K562 (cell line): ENCODE measurements around the gene SPHK2. TPM values are rescaled to one million over a fixed set of nuclear protein-coding genes. Genes with fewer than 3 reads are reported as not detected.

Experiments used
- ATF1 ChIP-seq, 2 experiments: fragments of 450-650 bp in 1 of 2; IDR thresholded peaks; 2 replicates each; pipeline ENCODE4 v1.6.1; 2016; ENCODE audit warnings: missing compliant biosample characterization in 1 of 2, missing genetic modification characterization in 1 of 2
- CHD1 ChIP-seq: fragments of 200-600 bp; sonication (generic); IDR thresholded peaks from one replicate; pipeline ENCODE4 v1.6.1; 2012; ENCODE audit warnings: mild to moderate bottlenecking, moderate library complexity, low read length, inconsistent platforms
- ELF2 ChIP-seq: fragments of 250-450 bp; sonication (Bioruptor Pico); IDR thresholded peaks from 2 replicates; pipeline ENCODE4 v1.5.0; 2021; ENCODE audit warnings: mild to moderate bottlenecking
- FIP1L1 ChIP-seq: fragments of 200-400 bp; formaldehyde crosslinking; IDR thresholded peaks from 2 replicates; pipeline ENCODE4 v1.6.1; 2018; ENCODE audit warnings: mild to moderate bottlenecking, low read depth, low read length; ENCODE audit not compliant: poor library complexity, severe bottlenecking
- L3MBTL2 ChIP-seq: fragments of 450-650 bp; IDR thresholded peaks from 2 replicates; pipeline ENCODE4 v1.6.1; 2016; ENCODE audit warnings: mild to moderate bottlenecking, moderate library complexity
- NFYB ChIP-seq: IDR thresholded peaks from 2 replicates; pipeline ENCODE4 v1.6.1; 2011; ENCODE audit warnings: mild to moderate bottlenecking, moderate library complexity; ENCODE audit not compliant: insufficient read length; ENCODE audit errors: extremely low read depth
- PHF21A ChIP-seq: fragments of 450-650 bp; IDR thresholded peaks from 2 replicates; pipeline ENCODE4 v1.6.1; 2017; ENCODE audit warnings: low read depth, borderline replicate concordance
- RB1 ChIP-seq: fragments of 450-650 bp; IDR thresholded peaks from 2 replicates; pipeline ENCODE4 v1.6.1; 2017; ENCODE audit warnings: low read depth, mild to moderate bottlenecking
- RBFOX2 ChIP-seq: fragments of 200-400 bp; formaldehyde crosslinking; IDR thresholded peaks from 2 replicates; pipeline ENCODE4 v1.6.1; 2017; ENCODE audit warnings: low read depth, mild to moderate bottlenecking, low read length, moderate library complexity
- STAT5A ChIP-seq: IDR thresholded peaks from 2 replicates; pipeline ENCODE4 v1.6.1; 2012; ENCODE audit warnings: low read length, inconsistent platforms, borderline replicate concordance
- TEAD1 ChIP-seq, 2 experiments: fragments of 450-650 bp in 1 of 2; sonication (generic) in 1 of 2; formaldehyde crosslinking; IDR thresholded peaks; 2 replicates each; pipeline versions ENCODE4 v1.4.0 to v1.8.0; 2020 to 2022; ENCODE audit warnings: mild to moderate bottlenecking in 2 of 2, missing genetic modification reagents in 1 of 2
- ZBTB17 ChIP-seq: fragments of 450-650 bp; formaldehyde crosslinking; IDR thresholded peaks from 2 replicates; pipeline ENCODE4 v1.4.0; 2020; ENCODE audit warnings: mild to moderate bottlenecking
- ZBTB8A ChIP-seq: fragments of 450-650 bp; IDR thresholded peaks from 2 replicates; pipeline ENCODE4 v1.6.1; 2018; ENCODE audit warnings: mild to moderate bottlenecking, moderate library complexity; ENCODE audit not compliant: partially characterized antibody
- ZNF263 ChIP-seq: sonication (generic); formaldehyde crosslinking; IDR thresholded peaks from 2 replicates; pipeline ENCODE4 v1.8.0; 2022; ENCODE audit warnings: mild to moderate bottlenecking, missing genetic modification reagents, borderline replicate concordance
- ZNF551 ChIP-seq: fragments of 250-450 bp; sonication (Bioruptor Pico); IDR thresholded peaks from 2 replicates; pipeline ENCODE4 v1.5.0; 2021; ENCODE audit warnings: mild to moderate bottlenecking, moderate library complexity
- ZNF77 ChIP-seq: fragments of 250-450 bp; sonication (Bioruptor Pico); IDR thresholded peaks from 2 replicates; pipeline ENCODE4 v1.5.0; 2020
- polyA plus RNA-seq, 8 experiments: library from polyadenylated mRNA; depleted of rRNA in 4 of 8; stranded (reverse) in 5 of 8; unstranded in 3 of 8; fragments of >200 nt; fragmentation: Nextera tagmentation in 2 of 8; fragmentation: Illumina TruSeq in 1 of 8; extraction: Ambion mirVana in 2 of 8; extraction: Trizol in 1 of 8; gene quantifications; 2 replicates each; pipeline versions ENCODE4 v1.2.1 to v1.2.3, GENCODE V29; 2011 to 2014; ENCODE audit warnings: inconsistent platforms in 1 of 8, missing spikeins in 1 of 8
- total RNA-seq, 7 experiments: library from RNA; depleted of rRNA in 6 of 7; stranded (reverse); fragments of >200 nt in 6 of 7; fragmentation: Illumina TruSeq in 2 of 7; extraction: Trizol in 2 of 7; gene quantifications; 2 replicates each; pipeline versions ENCODE4 v1.2.1 to v1.2.3, GENCODE V29; 2011 to 2021; ENCODE audit warnings: low replicate concordance in 1 of 7
- TF ChIP-seq, protein P1 (sequence below): conservative IDR thresholded peaks from 2 replicates; pipeline ENCODE4 v1.6.1; 2011; ENCODE audit warnings: low read depth, mild to moderate bottlenecking, low read length; ENCODE audit not compliant: control insufficient read depth
- TF ChIP-seq, protein P2 (sequence below): fragments of 450-650 bp; formaldehyde crosslinking; IDR thresholded peaks from 2 replicates; pipeline ENCODE4 v1.4.0; 2020; ENCODE audit warnings: mild to moderate bottlenecking, moderate library complexity
- TF ChIP-seq, protein P3 (sequence below), 2 experiments: fragments of 450-650 bp in 1 of 2; IDR thresholded peaks; 2 replicates each; pipeline ENCODE4 v1.6.1; 2011 to 2017; ENCODE audit warnings: low read depth in 2 of 2, antibody characterized with exemption in 1 of 2, borderline replicate concordance in 1 of 2, low read length in 1 of 2, mild to moderate bottlenecking in 1 of 2, mixed read lengths in 1 of 2; ENCODE audit not compliant: control insufficient read depth in 1 of 2
- TF ChIP-seq, protein P4 (sequence below), 2 experiments: fragments of 200-800 bp in 1 of 2; sonication (Bioruptor generic) in 1 of 2; sonication (generic) in 1 of 2; formaldehyde crosslinking in 1 of 2; IDR thresholded peaks in 1 of 2; conservative IDR thresholded peaks in 1 of 2; 2 replicates each; pipeline versions ENCODE4 v1.5.0 to v1.6.1; 2016 to 2020; ENCODE audit warnings: missing compliant biosample characterization in 1 of 2, missing genetic modification characterization in 1 of 2, missing genetic modification reagents in 1 of 2

Gene SPHK2
- total and polyA plus RNA-seq, 9 of the 15 experiments (the other 6 are each of a cell fraction or from before 2014, with no cell fraction given): 0.10 to 15.2 (median 2.9) TPM

DNA sequence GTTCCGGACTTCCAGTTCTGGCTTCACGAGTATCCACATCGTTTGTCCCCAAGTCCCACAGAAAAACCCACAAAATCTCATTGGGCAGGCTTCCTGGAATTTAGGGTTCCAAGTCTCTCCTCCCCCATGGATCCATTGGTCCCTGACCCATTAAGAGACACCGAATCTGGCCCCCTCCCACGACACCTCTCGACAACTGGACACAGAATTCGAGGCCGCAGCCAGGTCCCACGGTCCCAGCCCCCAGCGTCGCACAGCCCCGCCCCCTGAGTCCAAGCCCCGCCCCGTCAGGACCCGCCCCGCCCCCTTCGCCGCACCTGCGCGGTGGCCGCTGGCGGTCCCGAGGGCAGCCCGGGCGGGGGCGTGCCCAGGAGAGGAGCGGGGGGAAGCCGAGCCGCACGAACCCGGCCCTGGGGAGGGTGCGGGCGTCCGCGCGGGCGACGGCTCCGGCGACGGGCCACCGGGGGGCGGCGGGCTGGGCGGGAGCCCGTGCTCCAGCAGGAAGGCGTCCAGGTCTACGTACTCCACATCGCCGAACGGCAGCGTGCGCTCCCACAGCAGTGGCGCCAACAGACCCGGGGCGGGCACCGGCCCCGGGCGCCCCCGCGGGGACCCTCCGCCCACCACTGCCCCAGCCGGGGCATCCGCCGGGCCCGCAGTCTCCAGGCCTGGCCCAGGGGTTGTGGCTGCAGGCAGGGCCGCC, 16.1 kb downstream of the SPHK2 start (continued):
- TF ChIP-seq CHD1 (peak; percentile 51), ZNF77 (CRISPR knock-in tag) (no peak), PHF21A (0 out of 2 replicates have a peak, but pooled peaks have one; percentile 28), STAT5A (no peak), RBFOX2 (peak; percentile 46; the same call in 1 of the 2 replicates), ZBTB8A (no peak), NFYB (no peak), ELF2 (CRISPR knock-in tag) (no peak), ZBTB17 (CRISPR knock-in tag) (no peak), L3MBTL2 (peak; percentile 50; the same call in 1 of the 2 replicates), FIP1L1 (peak; percentile 45), ZNF263 (CRISPR knock-in tag) (no peak), RB1 (peak; percentile 74), TEAD1 (CRISPR knock-in tag; IDR thresholded peaks at IDR 0.05) (0 out of 4 replicates have a peak, but pooled peaks of 1 of the 2 experiments have one; percentile 16), ATF1 (CRISPR knock-in tag; IDR thresholded peaks at IDR 0.05) (no peak), ATF1 (tag; IDR thresholded peaks at IDR 0.05) (no peak), ZNF551 (no peak)
- TF ChIP-seq, protein P1, sequence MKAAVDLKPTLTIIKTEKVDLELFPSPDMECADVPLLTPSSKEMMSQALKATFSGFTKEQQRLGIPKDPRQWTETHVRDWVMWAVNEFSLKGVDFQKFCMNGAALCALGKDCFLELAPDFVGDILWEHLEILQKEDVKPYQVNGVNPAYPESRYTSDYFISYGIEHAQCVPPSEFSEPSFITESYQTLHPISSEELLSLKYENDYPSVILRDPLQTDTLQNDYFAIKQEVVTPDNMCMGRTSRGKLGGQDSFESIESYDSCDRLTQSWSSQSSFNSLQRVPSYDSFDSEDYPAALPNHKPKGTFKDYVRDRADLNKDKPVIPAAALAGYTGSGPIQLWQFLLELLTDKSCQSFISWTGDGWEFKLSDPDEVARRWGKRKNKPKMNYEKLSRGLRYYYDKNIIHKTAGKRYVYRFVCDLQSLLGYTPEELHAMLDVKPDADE: no peak; the same call in 1 of the 2 replicates
- TF ChIP-seq, protein P2, sequence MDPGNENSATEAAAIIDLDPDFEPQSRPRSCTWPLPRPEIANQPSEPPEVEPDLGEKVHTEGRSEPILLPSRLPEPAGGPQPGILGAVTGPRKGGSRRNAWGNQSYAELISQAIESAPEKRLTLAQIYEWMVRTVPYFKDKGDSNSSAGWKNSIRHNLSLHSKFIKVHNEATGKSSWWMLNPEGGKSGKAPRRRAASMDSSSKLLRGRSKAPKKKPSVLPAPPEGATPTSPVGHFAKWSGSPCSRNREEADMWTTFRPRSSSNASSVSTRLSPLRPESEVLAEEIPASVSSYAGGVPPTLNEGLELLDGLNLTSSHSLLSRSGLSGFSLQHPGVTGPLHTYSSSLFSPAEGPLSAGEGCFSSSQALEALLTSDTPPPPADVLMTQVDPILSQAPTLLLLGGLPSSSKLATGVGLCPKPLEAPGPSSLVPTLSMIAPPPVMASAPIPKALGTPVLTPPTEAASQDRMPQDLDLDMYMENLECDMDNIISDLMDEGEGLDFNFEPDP (CRISPR knock-in tag): no peak
- TF ChIP-seq, protein P3, sequence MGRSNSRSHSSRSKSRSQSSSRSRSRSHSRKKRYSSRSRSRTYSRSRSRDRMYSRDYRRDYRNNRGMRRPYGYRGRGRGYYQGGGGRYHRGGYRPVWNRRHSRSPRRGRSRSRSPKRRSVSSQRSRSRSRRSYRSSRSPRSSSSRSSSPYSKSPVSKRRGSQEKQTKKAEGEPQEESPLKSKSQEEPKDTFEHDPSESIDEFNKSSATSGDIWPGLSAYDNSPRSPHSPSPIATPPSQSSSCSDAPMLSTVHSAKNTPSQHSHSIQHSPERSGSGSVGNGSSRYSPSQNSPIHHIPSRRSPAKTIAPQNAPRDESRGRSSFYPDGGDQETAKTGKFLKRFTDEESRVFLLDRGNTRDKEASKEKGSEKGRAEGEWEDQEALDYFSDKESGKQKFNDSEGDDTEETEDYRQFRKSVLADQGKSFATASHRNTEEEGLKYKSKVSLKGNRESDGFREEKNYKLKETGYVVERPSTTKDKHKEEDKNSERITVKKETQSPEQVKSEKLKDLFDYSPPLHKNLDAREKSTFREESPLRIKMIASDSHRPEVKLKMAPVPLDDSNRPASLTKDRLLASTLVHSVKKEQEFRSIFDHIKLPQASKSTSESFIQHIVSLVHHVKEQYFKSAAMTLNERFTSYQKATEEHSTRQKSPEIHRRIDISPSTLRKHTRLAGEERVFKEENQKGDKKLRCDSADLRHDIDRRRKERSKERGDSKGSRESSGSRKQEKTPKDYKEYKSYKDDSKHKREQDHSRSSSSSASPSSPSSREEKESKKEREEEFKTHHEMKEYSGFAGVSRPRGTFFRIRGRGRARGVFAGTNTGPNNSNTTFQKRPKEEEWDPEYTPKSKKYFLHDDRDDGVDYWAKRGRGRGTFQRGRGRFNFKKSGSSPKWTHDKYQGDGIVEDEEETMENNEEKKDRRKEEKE (IDR thresholded peaks at IDR 0.05; ENCODE audit: borderline replicate concordance in 1 of 2, control insufficient read depth in 1 of 2, low read depth in 2 of 2, low read length in 1 of 2): no peak
- TF ChIP-seq, protein P4, sequence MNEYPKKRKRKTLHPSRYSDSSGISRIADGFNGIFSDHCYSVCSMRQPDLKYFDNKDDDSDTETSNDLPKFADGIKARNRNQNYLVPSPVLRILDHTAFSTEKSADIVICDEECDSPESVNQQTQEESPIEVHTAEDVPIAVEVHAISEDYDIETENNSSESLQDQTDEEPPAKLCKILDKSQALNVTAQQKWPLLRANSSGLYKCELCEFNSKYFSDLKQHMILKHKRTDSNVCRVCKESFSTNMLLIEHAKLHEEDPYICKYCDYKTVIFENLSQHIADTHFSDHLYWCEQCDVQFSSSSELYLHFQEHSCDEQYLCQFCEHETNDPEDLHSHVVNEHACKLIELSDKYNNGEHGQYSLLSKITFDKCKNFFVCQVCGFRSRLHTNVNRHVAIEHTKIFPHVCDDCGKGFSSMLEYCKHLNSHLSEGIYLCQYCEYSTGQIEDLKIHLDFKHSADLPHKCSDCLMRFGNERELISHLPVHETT (CRISPR knock-in tag; conservative IDR thresholded peaks at IDR 0.05 in 1 of 2, IDR thresholded peaks at IDR 0.05 in 1 of 2): peak in 1 of 2 experiments; percentile 42; a peak in 1 of 4 replicates
